ENCODE data around the gene SEC14L6.

DNA sequence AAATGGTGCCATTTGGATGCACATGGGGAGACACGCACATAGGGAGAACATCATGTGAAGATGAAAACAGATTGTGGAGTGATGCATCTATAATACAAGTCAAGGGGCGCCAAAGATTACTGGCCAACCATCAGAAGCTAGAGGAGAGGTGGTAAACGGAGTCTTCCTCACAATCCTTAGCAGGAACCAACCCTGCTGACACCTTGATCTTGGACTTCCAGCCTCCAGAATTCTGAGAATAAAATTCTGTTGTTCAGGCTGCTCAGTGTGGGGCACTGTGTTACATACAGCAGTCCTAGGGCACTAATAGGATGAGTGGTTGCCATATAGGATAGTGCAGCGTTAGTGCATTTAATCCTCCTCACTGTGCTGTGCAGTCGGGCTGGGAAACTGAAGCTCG lies 33.1 kb downstream of the SEC14L6 start:
- TF ChIP-seq, protein P1, sequence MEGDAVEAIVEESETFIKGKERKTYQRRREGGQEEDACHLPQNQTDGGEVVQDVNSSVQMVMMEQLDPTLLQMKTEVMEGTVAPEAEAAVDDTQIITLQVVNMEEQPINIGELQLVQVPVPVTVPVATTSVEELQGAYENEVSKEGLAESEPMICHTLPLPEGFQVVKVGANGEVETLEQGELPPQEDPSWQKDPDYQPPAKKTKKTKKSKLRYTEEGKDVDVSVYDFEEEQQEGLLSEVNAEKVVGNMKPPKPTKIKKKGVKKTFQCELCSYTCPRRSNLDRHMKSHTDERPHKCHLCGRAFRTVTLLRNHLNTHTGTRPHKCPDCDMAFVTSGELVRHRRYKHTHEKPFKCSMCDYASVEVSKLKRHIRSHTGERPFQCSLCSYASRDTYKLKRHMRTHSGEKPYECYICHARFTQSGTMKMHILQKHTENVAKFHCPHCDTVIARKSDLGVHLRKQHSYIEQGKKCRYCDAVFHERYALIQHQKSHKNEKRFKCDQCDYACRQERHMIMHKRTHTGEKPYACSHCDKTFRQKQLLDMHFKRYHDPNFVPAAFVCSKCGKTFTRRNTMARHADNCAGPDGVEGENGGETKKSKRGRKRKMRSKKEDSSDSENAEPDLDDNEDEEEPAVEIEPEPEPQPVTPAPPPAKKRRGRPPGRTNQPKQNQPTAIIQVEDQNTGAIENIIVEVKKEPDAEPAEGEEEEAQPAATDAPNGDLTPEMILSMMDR (conservative IDR thresholded peaks at IDR 0.05; ENCODE audit: low read length): no peak
- no peak for TF ChIP-seq EZH2phosphoT487 (IDR thresholded peaks at IDR 0.05; ENCODE audit: borderline replicate concordance, low read depth, low read length)
